ENCODE data around the gene TDG. TPM values are rescaled to one million over a fixed set of nuclear protein-coding genes. Genes with fewer than 3 reads are reported as not detected.

Gene TDG
- total and polyA plus RNA-seq, 10 of the 15 experiments (the other 5 are each of a cell fraction or from before 2014, with no cell fraction given): 29.7 to 68.8 (median 51.2) TPM

GRCh38 chr12:103966736-103967135 lies 1.1 kb downstream of the TDG start (continued):
- TF ChIP-seq STAT1 (conservative IDR thresholded peaks at IDR 0.05): no peak
- no peak for TF ChIP-seq FOS (IDR thresholded peaks at IDR 0.05; ENCODE audit: borderline replicate concordance, extremely low read depth, insufficient read length)
- TF ChIP-seq ASH2L (IDR thresholded peaks at IDR 0.05; ENCODE audit: borderline replicate concordance, low read depth): no peak
- no peak for TF ChIP-seq PML (IDR thresholded peaks at IDR 0.05; ENCODE audit: low read length)
- no peak for TF ChIP-seq USF1 (IDR thresholded peaks at IDR 0.05; ENCODE audit: borderline replicate concordance, extremely low read length, insufficient read depth, low read depth, low read length)
- no peak for TF ChIP-seq CHD2 (IDR thresholded peaks at IDR 0.05; ENCODE audit: borderline replicate concordance, low read depth, low read length)
- no peak for TF ChIP-seq ZBTB4 (CRISPR knock-in tag; IDR thresholded peaks at IDR 0.05)
- no peak for TF ChIP-seq MAX (IDR thresholded peaks at IDR 0.05; ENCODE audit: low read depth, low read length)

Measured in GM12878 (cell line).